Effector memory CD4-positive, alpha-beta T cell (primary cell): ENCODE measurements around the gene ULK4.
"Not testable (repeated sequence)": the region's sequence is repeated elsewhere in the genome, so short reads cannot be mapped to it uniquely, and the experiment has no call there.

Source experiments
- DNase-seq, 3 donors: peaks; one replicate each; pipeline ENCODE4 v3.0.0-alpha.2; 2020
- H3K27ac ChIP-seq: 2 replicates; pipeline ENCODE4 v1.7.0; 2013; ENCODE audit warnings: mild to moderate bottlenecking, low read length, moderate library complexity; ENCODE audit not compliant: insufficient read depth, poor library complexity, severe bottlenecking
- H3K27me3 ChIP-seq: replicated peaks from 2 replicates; pipeline ENCODE4 v1.7.0; 2013; ENCODE audit warnings: mild to moderate bottlenecking, low read length; ENCODE audit not compliant: insufficient read depth, control insufficient read depth, poor library complexity, severe bottlenecking
- H3K36me3 ChIP-seq: 2 replicates; pipeline ENCODE4 v1.7.0; 2013; ENCODE audit warnings: mild to moderate bottlenecking, low read length, moderate library complexity; ENCODE audit not compliant: control insufficient read depth, insufficient read depth
- H3K4me1 ChIP-seq: 2 replicates; pipeline ENCODE4 v1.7.0; 2013; ENCODE audit warnings: low read length, mild to moderate bottlenecking; ENCODE audit not compliant: control insufficient read depth, insufficient read depth, poor library complexity, severe bottlenecking
- H3K4me3 ChIP-seq: 2 replicates; pipeline ENCODE4 v1.7.0; 2013; ENCODE audit warnings: low read length, low read depth, mild to moderate bottlenecking; ENCODE audit not compliant: insufficient read depth, poor library complexity, severe bottlenecking
- H3K9me3 ChIP-seq: 2 replicates; pipeline ENCODE4 v1.7.0; 2013; ENCODE audit warnings: mild to moderate bottlenecking, low read length, moderate library complexity; ENCODE audit not compliant: control insufficient read depth

The ULK4 gene

DNA sequence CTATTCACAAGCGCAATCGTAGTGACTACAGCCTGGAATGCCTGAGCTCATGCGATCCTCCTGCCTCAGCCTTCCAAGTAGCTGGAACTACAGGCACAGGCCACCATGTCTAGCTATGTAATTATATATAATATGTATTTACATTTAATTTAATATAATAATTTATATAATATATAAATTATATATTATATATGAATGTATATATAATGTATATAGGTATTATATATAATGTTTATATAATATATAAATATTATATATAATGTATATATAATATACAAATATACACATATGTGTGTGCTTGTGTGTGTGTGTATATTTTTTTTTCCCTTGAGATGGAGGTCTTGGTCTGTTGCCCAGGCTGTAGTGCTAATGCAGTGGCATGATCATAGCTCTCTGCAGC is 27.6 kb upstream of the ULK4 start:
- Histone ChIP-seq H3K4me1 (no peaks in the 10 kb centered on the region), H3K36me3 (no peaks in the 10 kb centered on the region), H3K4me3 (no peak overlapping the region), H3K27ac (no peak overlapping the region), H3K27me3 (no peaks in the 10 kb centered on the region), H3K9me3 (no peaks in the 10 kb centered on the region)
- no peak for DNase-seq

- Histone ChIP-seq H3K27me3 (no peaks in the 10 kb centered on the region), H3K4me1 (no peaks in the 10 kb centered on the region), H3K27ac (no peak overlapping the region), H3K9me3 (no peaks in the 10 kb centered on the region), H3K4me3 (no peak overlapping the region), H3K36me3 (no peaks in the 10 kb centered on the region)
- no peak for DNase-seq
These were observed 25.7 kb upstream of the ULK4 start for GRCh38 chr3:41987627-41988026.

- no peak overlapping the region for H3K27ac ChIP-seq
- DNase-seq = no peak
- H3K9me3 ChIP-seq = no peaks in the 10 kb centered on the region
These were observed 24.7 kb upstream of the ULK4 start for GRCh38 chr3:41986561-41986960.

DNA sequence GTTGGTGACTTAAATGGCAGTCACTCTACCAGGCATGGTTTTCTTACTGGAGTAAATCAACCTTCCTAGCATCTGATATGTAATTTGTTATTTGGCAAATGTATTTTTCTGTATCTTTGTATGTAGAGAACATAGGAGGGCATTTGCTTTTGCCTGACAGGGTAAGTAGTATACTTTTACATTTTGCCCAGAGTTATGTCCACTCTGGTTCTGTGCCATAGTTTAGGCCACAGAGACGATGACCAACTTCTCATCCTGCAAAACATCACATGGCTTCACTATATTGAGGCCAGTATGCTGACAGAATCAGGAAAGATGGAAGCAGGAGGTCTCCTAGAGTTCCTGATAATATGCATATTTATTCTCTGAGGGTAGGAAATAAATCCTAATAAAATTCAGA is 23.1 kb upstream of the ULK4 start:
- Histone ChIP-seq H3K27me3 (no peaks in the 10 kb centered on the region), H3K27ac (no peak overlapping the region), H3K9me3 (no peaks in the 10 kb centered on the region), H3K36me3 (no peaks in the 10 kb centered on the region), H3K4me1 (no peaks in the 10 kb centered on the region), H3K4me3 (no peak overlapping the region)
- DNase-seq = no peak

More at GRCh38 chr3:41986561-41986960, 24.7 kb upstream of the ULK4 start:
- Histone ChIP-seq H3K4me1 (no peaks in the 10 kb centered on the region), H3K27me3 (no peaks in the 10 kb centered on the region), H3K36me3 (no peaks in the 10 kb centered on the region), H3K4me3 (no peak overlapping the region)

GRCh38 chr3:41983091-41983490 is 21.2 kb upstream of the ULK4 start:
- not testable (repeated sequence) for DNase-seq, H3K4me1 ChIP-seq, H3K9me3 ChIP-seq, H3K27ac ChIP-seq, H3K27me3 ChIP-seq, H3K36me3 ChIP-seq, H3K4me3 ChIP-seq

GRCh38 chr3:41977401-41977800 is 15.5 kb upstream of the ULK4 start:
- not testable (repeated sequence) for H3K4me1 ChIP-seq, H3K36me3 ChIP-seq, H3K9me3 ChIP-seq, H3K27me3 ChIP-seq, H3K27ac ChIP-seq, DNase-seq, H3K4me3 ChIP-seq

DNA sequence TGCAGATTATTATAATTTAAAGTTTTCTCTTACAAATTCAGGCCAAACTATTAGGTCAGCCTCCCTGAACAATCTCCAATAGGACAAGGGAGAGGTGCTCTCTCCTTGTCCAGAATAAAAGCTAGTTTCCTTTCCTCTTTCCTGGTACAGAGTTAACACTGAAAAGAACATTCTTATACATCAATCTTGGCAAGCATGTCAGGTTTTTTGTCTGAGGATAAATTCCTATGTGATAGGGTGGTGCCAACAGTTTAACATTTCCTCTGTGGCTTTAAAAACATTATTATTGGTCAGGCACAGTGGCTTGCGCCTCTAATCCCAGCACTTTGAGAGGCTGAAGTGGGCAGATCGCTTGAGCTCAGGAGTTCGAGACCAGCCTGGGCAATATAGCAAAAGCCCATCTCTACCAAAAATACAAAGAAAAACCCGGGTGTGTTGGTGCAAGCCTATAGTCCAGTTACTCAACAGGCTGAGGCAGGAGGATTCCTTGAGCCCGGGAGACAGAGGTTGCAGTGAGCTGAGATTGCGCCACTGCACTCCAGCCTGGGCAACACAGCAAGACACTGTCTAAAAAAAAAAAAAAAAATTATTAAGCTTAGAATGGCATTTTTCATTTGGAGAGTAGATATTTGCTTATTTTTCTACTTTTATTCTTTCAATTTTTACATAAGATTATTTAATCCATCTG is 13.7 kb upstream of the ULK4 start:
- DNase-seq = no peak
- H3K9me3 ChIP-seq = no peaks in the 10 kb centered on the region
- H3K4me1 ChIP-seq = no peaks in the 10 kb centered on the region
- H3K4me3 ChIP-seq = no peak overlapping the region
- no peak overlapping the region for H3K27ac ChIP-seq
- H3K27me3 ChIP-seq = no peaks in the 10 kb centered on the region
- no peaks in the 10 kb centered on the region for H3K36me3 ChIP-seq

GRCh38 chr3:41974223-41974622 is 12.3 kb upstream of the ULK4 start:
- no peak for DNase-seq
- no peak overlapping the region for H3K4me3 ChIP-seq
- H3K4me1 ChIP-seq = no peaks in the 10 kb centered on the region
- H3K27me3 ChIP-seq = no peaks in the 10 kb centered on the region
- no peaks in the 10 kb centered on the region for H3K36me3 ChIP-seq
- no peaks in the 10 kb centered on the region for H3K9me3 ChIP-seq
- no peak overlapping the region for H3K27ac ChIP-seq

GRCh38 chr3:41972802-41973201 is 10.9 kb upstream of the ULK4 start:
- Histone ChIP-seq H3K4me3 (no peak overlapping the region), H3K27ac (no peak overlapping the region), H3K27me3 (no peaks in the 10 kb centered on the region), H3K4me1 (no peaks in the 10 kb centered on the region), H3K9me3 (no peaks in the 10 kb centered on the region), H3K36me3 (no peaks in the 10 kb centered on the region)
- no peak for DNase-seq

DNA sequence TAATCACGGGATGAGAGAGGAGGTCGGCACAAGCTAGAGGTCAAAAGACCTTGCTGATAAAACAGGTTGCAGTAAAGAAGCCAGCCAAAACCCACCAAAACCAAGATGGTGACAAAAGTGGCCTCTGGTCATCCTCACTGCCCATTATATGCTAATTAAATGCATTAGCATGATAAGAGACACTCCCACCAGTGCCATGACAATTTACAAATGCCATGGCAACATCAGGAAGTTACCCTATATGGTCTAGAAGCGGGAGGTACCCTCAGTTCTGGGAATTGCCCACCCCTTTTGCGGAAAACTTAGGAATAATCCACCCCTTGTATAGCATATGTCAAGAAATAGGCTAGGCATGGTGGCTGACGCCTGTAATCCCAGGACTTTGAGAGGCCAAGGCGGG is 4.3 kb upstream of the ULK4 start:
- no peak overlapping the region for H3K4me3 ChIP-seq
- H3K27me3 ChIP-seq = no peaks in the 10 kb centered on the region
- H3K4me1 ChIP-seq = no peaks in the 10 kb centered on the region
- H3K9me3 ChIP-seq = no peaks in the 10 kb centered on the region
- no peak for DNase-seq
- no peak overlapping the region for H3K27ac ChIP-seq
- H3K36me3 ChIP-seq = no peaks in the 10 kb centered on the region
